Osteocyte (in vitro differentiated cells): ENCODE measurements around the gene ECE2. TPM values are rescaled to one million over a fixed set of nuclear protein-coding genes. Genes with fewer than 3 reads are reported as not detected.

Experiments used
- DNase-seq: peaks from one replicate; pipeline ENCODE4 v3.0.0; 2021; ENCODE audit warnings: mixed read lengths; ENCODE audit not compliant: unreplicated experiment; ENCODE audit errors: extremely low spot score
- H3K27ac Mint-ChIP-seq: one replicate; pipeline ENCODE4 v1.8.0; 2021; ENCODE audit warnings: mild to moderate bottlenecking, mixed read lengths; ENCODE audit not compliant: unreplicated experiment
- H3K27me3 Mint-ChIP-seq: one replicate; pipeline ENCODE4 v1.8.0; 2021; ENCODE audit warnings: mixed read lengths; ENCODE audit not compliant: unreplicated experiment
- H3K36me3 Mint-ChIP-seq: one replicate; pipeline ENCODE4 v1.8.0; 2021; ENCODE audit warnings: mixed read lengths; ENCODE audit not compliant: unreplicated experiment
- H3K4me1 Mint-ChIP-seq: one replicate; pipeline ENCODE4 v1.8.0; 2021; ENCODE audit warnings: mixed read lengths; ENCODE audit not compliant: unreplicated experiment
- H3K4me3 Mint-ChIP-seq: one replicate; pipeline ENCODE4 v1.8.0; 2021; ENCODE audit warnings: mild to moderate bottlenecking, moderate library complexity, mixed read lengths; ENCODE audit not compliant: unreplicated experiment
- H3K9me3 Mint-ChIP-seq: one replicate; pipeline ENCODE4 v1.8.0; 2021; ENCODE audit warnings: mixed read lengths; ENCODE audit not compliant: unreplicated experiment
- CTCF ChIP-seq: fragments of 200-600 bp; sonication (generic); IDR thresholded peaks from 2 replicates; pipeline ENCODE4 v1.5.0; 2021; ENCODE audit warnings: antibody characterized with exemption, mild to moderate bottlenecking, moderate library complexity
- total RNA-seq: library from RNA; stranded (reverse); gene quantifications from 2 replicates; pipeline ENCODE4 v1.2.1, GENCODE V29; 2021

The ECE2 gene
- total RNA-seq, 1 donor from 2014 or later = not detected

GRCh38 chr3:184325715-184326369 is 50.0 kb downstream of the ECE2 start:
- no peaks in the 10 kb centered on the region for H3K27me3 Mint-ChIP-seq
- no peak overlapping the region for H3K4me3 Mint-ChIP-seq
- TF ChIP-seq CTCF = no peak
- DNase-seq = no peak
- H3K4me1 Mint-ChIP-seq = peaks cover under 1% of the 10 kb centered on the region
- no peaks in the 10 kb centered on the region for H3K9me3 Mint-ChIP-seq
- H3K36me3 Mint-ChIP-seq = peaks cover 81% of the 10 kb centered on the region
- no peak overlapping the region for H3K27ac Mint-ChIP-seq

DNA sequence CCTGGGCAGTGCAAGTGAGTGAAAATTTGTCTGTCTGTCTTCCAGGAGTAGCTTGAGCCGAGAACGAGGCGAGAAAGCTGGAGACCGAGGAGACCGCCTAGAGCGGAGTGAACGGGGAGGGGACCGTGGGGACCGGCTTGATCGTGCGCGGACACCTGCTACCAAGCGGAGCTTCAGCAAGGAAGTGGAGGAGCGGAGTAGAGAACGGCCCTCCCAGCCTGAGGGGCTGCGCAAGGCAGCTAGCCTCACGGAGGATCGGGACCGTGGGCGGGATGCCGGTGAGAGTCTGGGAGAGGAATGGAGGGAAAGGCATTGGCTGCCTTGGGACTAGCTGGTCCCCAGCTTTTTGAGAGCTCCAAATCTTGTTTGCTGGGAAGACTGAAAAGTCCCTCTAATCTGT is 51.3 kb downstream of the ECE2 start:
- peaks cover 81% of the 10 kb centered on the region for H3K36me3 Mint-ChIP-seq
- no peaks in the 10 kb centered on the region for H3K27me3 Mint-ChIP-seq
- H3K4me1 Mint-ChIP-seq = peaks cover 7% of the 10 kb centered on the region
- TF ChIP-seq CTCF = no peak
- no peak for DNase-seq
- no peak overlapping the region for H3K27ac Mint-ChIP-seq
- H3K9me3 Mint-ChIP-seq = no peaks in the 10 kb centered on the region
- H3K4me3 Mint-ChIP-seq = no peak overlapping the region

DNA sequence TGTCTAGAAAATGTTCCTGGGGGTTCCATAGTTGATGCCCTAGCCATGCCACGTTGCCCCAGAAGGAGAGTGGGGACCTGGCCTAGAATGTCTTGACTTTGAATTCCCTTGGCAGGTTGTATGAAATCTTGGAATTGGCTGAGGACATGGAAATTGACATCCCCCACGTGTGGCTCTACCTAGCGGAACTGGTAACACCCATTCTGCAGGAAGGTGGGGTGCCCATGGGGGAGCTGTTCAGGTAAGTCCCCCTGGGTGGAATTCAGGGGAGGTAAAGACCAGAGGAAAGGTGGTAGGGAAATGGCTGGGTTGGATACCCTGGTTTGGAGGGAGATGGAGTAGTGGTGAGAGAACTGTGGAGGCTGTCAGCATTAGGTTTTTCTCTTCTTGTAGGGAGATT is 52.7 kb downstream of the ECE2 start:
- Mint-ChIP-seq H3K4me1 (peaks cover 9% of the 10 kb centered on the region), H3K4me3 (no peak overlapping the region), H3K27me3 (no peaks in the 10 kb centered on the region), H3K9me3 (no peaks in the 10 kb centered on the region), H3K27ac (peak overlapping the region; percentile 53), H3K36me3 (peaks cover 79% of the 10 kb centered on the region)
- TF ChIP-seq CTCF = no peak
- no peak for DNase-seq

DNA sequence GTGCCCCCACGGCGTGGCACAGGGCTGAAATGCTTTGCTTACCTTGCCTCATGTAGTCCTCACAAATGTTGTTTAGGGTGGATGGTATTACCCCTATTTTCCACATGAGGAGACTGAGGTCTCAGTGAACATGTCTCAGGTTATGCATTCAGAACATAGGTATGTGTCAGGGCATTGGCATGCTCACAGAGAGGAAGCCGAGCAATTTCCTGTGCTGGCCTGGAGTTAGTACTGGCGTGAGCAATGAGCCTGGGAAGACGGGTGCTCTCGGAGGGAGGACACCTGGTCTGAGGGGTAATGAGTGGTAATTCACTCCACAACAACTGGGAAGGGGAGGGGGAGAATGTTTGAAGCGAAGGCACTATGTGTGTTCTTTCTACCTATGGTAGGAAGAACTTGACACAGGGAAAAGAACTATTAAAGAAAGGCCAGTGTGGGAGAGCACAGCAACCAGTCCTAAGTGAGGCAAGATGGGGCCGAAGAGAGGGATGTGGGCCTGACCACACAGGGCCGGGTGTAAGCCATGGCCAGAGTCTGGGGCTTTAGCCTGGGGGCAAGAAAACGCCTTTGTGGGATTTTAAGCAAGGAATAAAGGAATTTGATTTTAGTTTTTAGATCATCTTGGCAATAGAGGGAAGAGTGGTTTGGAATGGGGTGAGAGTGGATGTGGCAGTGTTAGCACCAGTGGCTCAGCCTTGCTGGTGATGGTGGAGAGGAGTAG is 56.7 kb downstream of the ECE2 start:
- H3K4me3 Mint-ChIP-seq = no peak overlapping the region
- H3K4me1 Mint-ChIP-seq = peaks cover 25% of the 10 kb centered on the region
- H3K9me3 Mint-ChIP-seq = no peaks in the 10 kb centered on the region
- peaks cover 57% of the 10 kb centered on the region for H3K36me3 Mint-ChIP-seq
- DNase-seq = no peak
- no peaks in the 10 kb centered on the region for H3K27me3 Mint-ChIP-seq
- no peak for TF ChIP-seq CTCF
- peak overlapping the region; percentile 56 for H3K27ac Mint-ChIP-seq

GRCh38 chr3:184333190-184333589 is 57.4 kb downstream of the ECE2 start:
- DNase-seq = no peak
- TF ChIP-seq CTCF = no peak
- Mint-ChIP-seq H3K27ac (peak overlapping the region; percentile 56), H3K27me3 (no peaks in the 10 kb centered on the region), H3K4me1 (peaks cover 31% of the 10 kb centered on the region), H3K4me3 (no peak overlapping the region), H3K36me3 (peaks cover 52% of the 10 kb centered on the region), H3K9me3 (no peaks in the 10 kb centered on the region)
